ENCODE measurements around the gene HOXC5.

The HOXC5 gene

GRCh38 chr12:54009171-54010052 is 23.4 kb upstream of the HOXC5 start:
- peak; percentile 55 for DNase-seq

GRCh38 chr12:54010053-54010971 is 22.5 kb upstream of the HOXC5 start:
- no peak for DNase-seq

- no peak for DNase-seq
Measured at GRCh38 chr12:54010972-54011664, 21.7 kb upstream of the HOXC5 start.

DNA sequence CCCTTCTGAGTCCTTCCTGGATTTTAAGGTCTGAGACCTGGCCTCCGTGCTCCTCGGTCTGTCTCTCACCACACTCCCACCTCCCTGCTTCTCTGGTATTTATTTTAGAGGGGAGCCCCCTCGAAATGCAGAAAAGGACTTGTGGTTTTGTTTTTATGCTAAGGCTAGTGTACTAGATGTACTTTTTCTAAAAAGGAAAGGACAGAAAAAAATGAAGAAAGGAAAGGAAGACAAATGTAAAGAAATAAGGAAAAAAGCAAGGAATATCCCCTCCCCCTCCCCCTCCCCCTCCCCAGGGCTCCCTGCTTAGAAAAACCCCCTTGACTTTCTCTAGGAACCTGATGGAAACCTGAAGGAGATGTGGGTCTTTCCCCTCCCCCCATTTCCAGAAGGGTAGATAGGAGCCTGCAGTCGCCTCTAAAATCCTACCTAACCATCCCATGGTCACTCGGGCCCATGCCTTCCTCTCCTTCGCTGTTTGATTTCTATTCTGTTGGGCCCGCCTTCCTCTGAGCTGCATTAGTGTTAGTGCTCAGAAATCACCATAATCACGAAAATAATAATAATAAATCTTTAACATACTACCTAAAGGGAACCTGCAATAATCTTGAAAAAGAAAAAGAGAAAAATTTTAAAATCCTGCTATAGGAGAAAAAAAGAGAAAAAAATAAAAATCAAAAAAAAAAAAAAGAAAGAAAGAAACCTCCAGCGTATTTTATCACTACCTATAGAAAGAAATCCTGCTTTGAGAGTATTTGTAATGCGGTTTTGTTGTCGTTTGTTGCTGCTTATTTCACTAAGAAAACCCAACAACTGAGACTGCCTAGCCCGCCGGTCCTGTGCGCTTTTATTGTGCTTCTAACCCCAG is 21.0 kb upstream of the HOXC5 start:
- DNase-seq: no peak

- DNase-seq: no peak
Measured at GRCh38 chr12:54012631-54013409, 20.0 kb upstream of the HOXC5 start.

DNA sequence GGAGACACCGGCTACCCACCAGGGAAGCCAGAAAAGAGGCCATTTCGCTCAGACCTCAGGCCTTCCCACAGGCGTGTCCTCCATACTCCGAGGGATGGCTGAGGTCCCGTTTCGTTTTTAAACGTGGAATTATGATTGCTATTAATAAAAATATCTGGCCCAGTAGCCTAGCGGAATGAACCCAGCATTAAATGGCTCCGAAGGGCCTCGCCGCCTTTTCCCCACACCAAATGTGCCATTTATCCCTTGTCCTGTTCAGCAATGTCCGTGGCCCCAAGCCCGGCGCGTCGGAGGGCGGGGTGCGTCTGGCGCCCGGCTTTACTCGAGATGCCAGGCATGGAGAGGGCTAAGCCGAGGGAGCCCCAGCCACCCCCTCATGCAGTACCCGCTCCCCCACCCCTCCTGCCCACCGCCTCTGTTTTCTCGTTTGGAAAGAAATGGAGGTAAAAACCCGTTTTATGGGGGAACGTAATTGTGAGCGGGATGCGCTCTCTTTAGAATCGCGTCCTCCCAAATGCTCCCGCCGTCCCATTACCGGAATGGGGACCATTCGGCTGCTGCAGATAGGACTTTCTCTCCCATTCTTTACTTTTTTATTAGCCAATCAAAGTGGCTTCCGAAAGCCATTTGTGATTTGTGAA is 18.4 kb upstream of the HOXC5 start:
- DNase-seq: no peak

DNA sequence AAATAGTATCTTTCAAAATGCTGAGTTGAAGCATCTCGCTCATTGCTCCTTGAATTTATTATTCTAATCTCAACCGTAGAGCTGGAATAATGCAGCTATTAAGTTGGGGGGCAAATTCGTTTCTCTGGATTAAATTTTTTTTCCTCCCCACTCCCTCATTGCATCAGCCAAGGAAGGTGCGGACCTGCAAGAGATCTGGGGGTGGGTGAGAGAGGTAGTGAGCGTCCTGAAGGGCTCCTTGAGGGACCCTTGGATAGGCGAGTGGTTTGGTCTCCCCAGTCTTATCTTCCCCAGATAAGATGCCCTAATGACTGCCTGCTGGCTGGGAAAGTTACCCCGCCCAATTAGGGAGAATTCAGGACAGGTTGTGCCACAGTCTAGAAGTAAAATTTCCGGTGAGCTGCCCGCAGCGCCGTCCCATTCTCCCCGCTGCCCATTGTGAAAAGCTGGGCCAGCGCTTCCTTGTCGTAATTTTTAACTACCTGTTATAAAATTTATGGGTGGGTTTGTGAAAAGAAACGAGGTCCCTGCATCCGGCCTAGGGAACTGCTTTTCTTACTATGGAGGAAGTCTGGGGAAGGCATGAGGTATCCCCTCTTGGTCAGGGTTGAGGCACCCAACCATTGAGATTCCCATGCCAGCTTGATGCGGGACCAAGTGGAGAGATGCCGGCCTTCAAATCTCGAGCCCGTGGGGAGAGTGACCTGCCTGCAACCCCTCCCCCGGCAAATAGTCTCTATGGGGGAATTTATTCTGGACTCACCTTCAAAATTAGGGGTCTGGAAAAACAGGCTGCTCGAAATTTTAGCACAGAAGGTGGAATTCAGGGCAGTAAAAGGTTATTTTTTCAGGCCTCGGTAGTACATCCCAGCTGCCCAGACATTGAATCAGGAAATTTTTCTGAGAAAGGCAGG is 17.6 kb upstream of the HOXC5 start:
- no peak for DNase-seq

DNA sequence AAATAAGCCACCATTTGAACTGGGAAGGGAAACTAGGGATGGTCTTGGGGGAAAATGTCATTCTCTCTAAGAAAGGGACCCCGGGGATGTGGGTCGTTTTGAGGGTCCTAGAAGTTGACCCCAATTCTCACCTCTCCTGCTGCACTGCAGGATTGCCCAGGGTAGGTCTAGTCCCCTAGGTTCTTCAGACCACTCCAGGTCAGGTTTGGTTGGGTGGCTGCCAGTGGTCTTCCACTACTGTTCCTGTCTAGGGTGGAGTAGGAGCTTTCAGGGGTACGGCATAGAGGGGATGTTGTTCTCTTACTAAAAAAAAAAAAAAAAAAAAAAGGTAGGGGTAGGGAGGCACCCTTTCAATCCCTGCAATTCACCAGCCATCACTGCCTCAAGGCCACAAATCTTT is 16.8 kb upstream of the HOXC5 start:
- no peak for DNase-seq

DNA sequence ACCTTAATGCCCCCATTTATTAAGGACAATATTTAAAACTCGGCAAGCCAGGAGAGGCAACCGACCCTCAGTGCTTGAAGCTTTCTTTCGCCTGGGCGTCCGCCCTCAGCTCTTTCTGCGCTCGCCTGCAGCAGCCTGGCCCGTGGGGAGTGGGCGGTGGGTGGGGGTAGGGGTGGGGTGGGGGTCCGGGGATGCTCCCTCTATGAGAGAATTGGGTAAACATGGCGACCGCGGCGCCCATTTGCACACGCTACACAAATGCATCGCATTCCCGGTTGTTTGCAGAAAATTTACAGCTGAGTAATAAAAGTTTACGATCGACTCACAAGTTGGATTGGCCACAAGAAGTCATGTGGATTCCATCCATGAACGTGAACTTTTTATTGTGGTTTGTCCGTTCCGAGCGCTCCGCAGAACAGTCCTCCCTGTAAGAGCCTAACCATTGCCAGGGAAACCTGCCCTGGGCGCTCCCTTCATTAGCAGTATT is 16.3 kb upstream of the HOXC5 start:
- no peak for DNase-seq

GRCh38 chr12:54017027-54017788 is 15.6 kb upstream of the HOXC5 start:
- no peak for DNase-seq

- peak; percentile 80 for DNase-seq
Measured at GRCh38 chr12:54017878-54018467, 14.9 kb upstream of the HOXC5 start.

DNA sequence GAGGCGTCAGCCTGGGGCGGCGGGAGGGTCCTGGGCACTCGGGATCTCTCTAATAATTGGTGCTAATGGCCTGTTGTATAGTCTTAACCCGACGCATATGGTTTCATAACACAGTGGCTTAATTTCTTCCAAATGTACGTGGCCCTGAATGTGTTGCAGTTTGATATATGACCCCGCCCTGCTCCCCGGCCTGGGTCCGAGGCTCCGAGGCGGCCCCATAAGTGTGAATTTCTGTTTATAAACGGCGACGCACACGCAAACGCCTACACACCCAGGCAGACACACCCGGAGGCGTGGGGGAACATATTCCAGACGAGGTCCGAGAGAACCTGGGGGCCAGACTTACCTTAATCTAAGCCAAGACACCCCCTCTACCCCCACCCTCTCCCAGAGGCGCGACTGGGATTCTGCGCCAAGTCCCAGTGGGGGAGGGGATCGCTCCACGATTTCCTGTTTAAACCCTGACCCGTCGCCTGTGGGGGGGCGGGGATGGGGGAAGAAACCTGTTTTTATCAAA is 14.3 kb upstream of the HOXC5 start:
- no peak for DNase-seq

GRCh38 chr12:54019091-54019811 is 13.6 kb upstream of the HOXC5 start:
- DNase-seq: no peak

- DNase-seq: no peak
Measured at GRCh38 chr12:54019924-54020590, 12.8 kb upstream of the HOXC5 start.

DNA sequence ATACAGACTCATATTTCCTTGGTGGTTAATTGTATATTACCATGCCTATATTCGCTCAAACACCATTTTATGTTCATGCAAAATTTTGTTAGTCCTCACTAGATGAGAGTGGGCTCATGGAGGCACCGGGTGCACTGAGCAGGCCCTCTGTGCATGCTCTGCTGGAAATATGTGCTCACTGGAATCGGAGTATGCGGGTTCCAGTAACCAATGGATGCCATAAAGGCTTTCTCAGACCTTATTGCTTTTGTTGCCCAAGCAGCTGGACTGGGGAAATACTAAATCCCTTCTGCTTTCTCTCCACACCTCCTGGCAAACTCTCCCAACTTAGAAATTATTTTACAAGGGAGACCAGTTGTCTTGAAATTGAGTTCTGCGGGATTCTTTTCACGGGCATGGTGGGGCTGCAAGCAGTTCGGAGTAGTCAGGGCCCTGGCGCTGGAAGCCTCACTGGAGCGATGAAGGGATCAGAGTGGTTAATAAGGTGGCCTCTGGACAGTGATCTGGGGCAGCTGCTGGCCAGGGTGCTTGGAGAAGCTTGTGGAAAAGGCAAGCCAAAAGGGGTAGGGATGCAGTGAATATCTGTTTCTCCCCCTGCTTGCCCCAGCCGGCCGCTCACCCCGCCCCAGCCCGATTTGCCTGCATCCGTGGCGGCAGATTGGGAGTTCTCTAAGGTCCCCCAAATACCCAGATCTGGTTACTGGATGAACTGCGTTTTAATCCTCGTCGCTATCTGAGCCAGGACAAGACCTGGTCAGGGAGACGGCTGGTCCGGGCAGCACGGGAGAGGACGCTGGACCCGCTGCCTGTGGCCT is 12.1 kb upstream of the HOXC5 start:
- no peak for DNase-seq
